GM08714 (cell line): ENCODE measurements around the gene GASK1B.

Experiments used
- H3K4me3 ChIP-seq: fragments of 200-500 bp; sonication (Bioruptor generic); 2 replicates; pipeline ENCODE4 v1.5.1; 2014; ENCODE audit warnings: mild to moderate bottlenecking, low read length, inconsistent platforms
- ZNF274 ChIP-seq: IDR thresholded peaks from 2 replicates; pipeline ENCODE4 v1.6.1; 2012; ENCODE audit warnings: mild to moderate bottlenecking, low read depth, low read length

The GASK1B gene

GRCh38 chr4:158134222-158134621 lies 38.6 kb downstream of the GASK1B start:
- no peak for TF ChIP-seq ZNF274

GRCh38 chr4:158133551-158133950 lies 39.3 kb downstream of the GASK1B start:
- no peak for TF ChIP-seq ZNF274
- H3K4me3 ChIP-seq = no peak overlapping the region

More at GRCh38 chr4:158134222-158134621, 38.6 kb downstream of the GASK1B start:
- no peak overlapping the region for H3K4me3 ChIP-seq

- TF ChIP-seq ZNF274 = no peak
- H3K4me3 ChIP-seq = no peak overlapping the region
Observed at GRCh38 chr4:158131027-158131426, 41.8 kb downstream of the GASK1B start.

GRCh38 chr4:158130204-158130603 lies 42.6 kb downstream of the GASK1B start:
- no peak for TF ChIP-seq ZNF274

GRCh38 chr4:158129694-158130093 lies 43.1 kb downstream of the GASK1B start:
- TF ChIP-seq ZNF274 = no peak
- H3K4me3 ChIP-seq = no peak overlapping the region

More at GRCh38 chr4:158130204-158130603, 42.6 kb downstream of the GASK1B start:
- H3K4me3 ChIP-seq = no peak overlapping the region

GRCh38 chr4:158128540-158128939 lies 44.3 kb downstream of the GASK1B start:
- TF ChIP-seq ZNF274 = no peak
- H3K4me3 ChIP-seq = no peak overlapping the region

- H3K4me3 ChIP-seq = no peak overlapping the region
- TF ChIP-seq ZNF274 = no peak
Observed at GRCh38 chr4:158125310-158125709, 47.5 kb downstream of the GASK1B start.
